ENCODE data around the gene CPT1A. TPM values are rescaled to one million over a fixed set of nuclear protein-coding genes. Genes with fewer than 3 reads are reported as not detected.

CPT1A gene
- total RNA-seq, 1 experiment from 2014 or later: 153 TPM

- Histone ChIP-seq H3K4me1 (ENCODE audit: control insufficient read depth, insufficient read depth, low read length) (no peaks in the 10 kb centered on the region), H3K4me3 (ENCODE audit: low read depth in 2 of 2, low read length in 2 of 2) (no peak overlapping the region), H3K9me3 (ENCODE audit: control insufficient read depth, insufficient read depth, low read depth, low read length) (no peaks in the 10 kb centered on the region), H3K27ac (ENCODE audit: low read length) (no peak overlapping the region), H3K27me3 (ENCODE audit: control insufficient read depth, insufficient read depth, low read length) (no peaks in the 10 kb centered on the region), H3K36me3 (ENCODE audit: control insufficient read depth, insufficient read depth, low read length) (peaks cover 41% of the 10 kb centered on the region)
- intact Hi-C loops (cut with micrococcal nuclease; ENCODE audit: unreplicated experiment): no loop called here
- no peak for TF ChIP-seq CTCF (IDR thresholded peaks at IDR 0.05)
- TF ChIP-seq SIN3A (IDR thresholded peaks at IDR 0.05; ENCODE audit: borderline replicate concordance, insufficient read depth, low read depth, low read length): no peak
- TF ChIP-seq REST (IDR thresholded peaks at IDR 0.05; ENCODE audit: insufficient read depth in 1 of 2, low read depth in 2 of 2, low read length in 1 of 2): no peak
- no peak for TF ChIP-seq POLR2AphosphoS5 (IDR thresholded peaks at IDR 0.05; ENCODE audit: low read depth, low read length)
- TF ChIP-seq TCF7L2 (IDR thresholded peaks at IDR 0.05; ENCODE audit: low read depth, low read length): no peak
- DNase-seq (ENCODE audit: low read depth, low spot score) (no peak), ATAC-seq (no peak)
- POLR2A ChIA-PET: no interaction called here
- CTCF ChIA-PET: no interaction called here
- BruUV-seq (replicated peaks): no TSS peak
- in situ Hi-C loops (cut with HindIII; ENCODE audit: low pct_unique_long_range_greater_than_20kb, low sequenced_read_pairs): no loop called here
Observed at GRCh38 chr11:68770781-68771180, 70.9 kb downstream of the CPT1A start.

- Histone ChIP-seq H3K9me3 (ENCODE audit: control insufficient read depth, insufficient read depth, low read depth, low read length) (no peaks in the 10 kb centered on the region), H3K27ac (ENCODE audit: low read length) (no peak overlapping the region), H3K36me3 (ENCODE audit: control insufficient read depth, insufficient read depth, low read length) (peaks cover 22% of the 10 kb centered on the region; the same call in 1 of the 2 replicates), H3K27me3 (ENCODE audit: control insufficient read depth, insufficient read depth, low read length) (no peaks in the 10 kb centered on the region), H3K4me3 (ENCODE audit: low read depth in 2 of 2, low read length in 2 of 2) (no peak overlapping the region), H3K4me1 (ENCODE audit: control insufficient read depth, insufficient read depth, low read length) (no peaks in the 10 kb centered on the region)
- in situ Hi-C loops (cut with HindIII; ENCODE audit: low pct_unique_long_range_greater_than_20kb, low sequenced_read_pairs) (no loop called here), intact Hi-C loops (cut with micrococcal nuclease; ENCODE audit: unreplicated experiment) (no loop called here)
- CTCF ChIA-PET: no interaction called here
- ATAC-seq (no peak), DNase-seq (ENCODE audit: low read depth, low spot score) (no peak)
- no TSS peak for BruUV-seq (replicated peaks)
- TF ChIP-seq SIN3A (IDR thresholded peaks at IDR 0.05; ENCODE audit: borderline replicate concordance, insufficient read depth, low read depth, low read length) (no peak), POLR2AphosphoS5 (IDR thresholded peaks at IDR 0.05; ENCODE audit: low read depth, low read length) (no peak), CTCF (IDR thresholded peaks at IDR 0.05) (no peak), REST (IDR thresholded peaks at IDR 0.05; ENCODE audit: insufficient read depth in 1 of 2, low read depth in 2 of 2, low read length in 1 of 2) (no peak), TCF7L2 (IDR thresholded peaks at IDR 0.05; ENCODE audit: low read depth, low read length) (no peak)
- POLR2A ChIA-PET: no interaction called here
Observed at GRCh38 chr11:68767672-68768071, 74.0 kb downstream of the CPT1A start.
